ENCODE measurements around the gene PPP6R1.

The PPP6R1 gene

DNA sequence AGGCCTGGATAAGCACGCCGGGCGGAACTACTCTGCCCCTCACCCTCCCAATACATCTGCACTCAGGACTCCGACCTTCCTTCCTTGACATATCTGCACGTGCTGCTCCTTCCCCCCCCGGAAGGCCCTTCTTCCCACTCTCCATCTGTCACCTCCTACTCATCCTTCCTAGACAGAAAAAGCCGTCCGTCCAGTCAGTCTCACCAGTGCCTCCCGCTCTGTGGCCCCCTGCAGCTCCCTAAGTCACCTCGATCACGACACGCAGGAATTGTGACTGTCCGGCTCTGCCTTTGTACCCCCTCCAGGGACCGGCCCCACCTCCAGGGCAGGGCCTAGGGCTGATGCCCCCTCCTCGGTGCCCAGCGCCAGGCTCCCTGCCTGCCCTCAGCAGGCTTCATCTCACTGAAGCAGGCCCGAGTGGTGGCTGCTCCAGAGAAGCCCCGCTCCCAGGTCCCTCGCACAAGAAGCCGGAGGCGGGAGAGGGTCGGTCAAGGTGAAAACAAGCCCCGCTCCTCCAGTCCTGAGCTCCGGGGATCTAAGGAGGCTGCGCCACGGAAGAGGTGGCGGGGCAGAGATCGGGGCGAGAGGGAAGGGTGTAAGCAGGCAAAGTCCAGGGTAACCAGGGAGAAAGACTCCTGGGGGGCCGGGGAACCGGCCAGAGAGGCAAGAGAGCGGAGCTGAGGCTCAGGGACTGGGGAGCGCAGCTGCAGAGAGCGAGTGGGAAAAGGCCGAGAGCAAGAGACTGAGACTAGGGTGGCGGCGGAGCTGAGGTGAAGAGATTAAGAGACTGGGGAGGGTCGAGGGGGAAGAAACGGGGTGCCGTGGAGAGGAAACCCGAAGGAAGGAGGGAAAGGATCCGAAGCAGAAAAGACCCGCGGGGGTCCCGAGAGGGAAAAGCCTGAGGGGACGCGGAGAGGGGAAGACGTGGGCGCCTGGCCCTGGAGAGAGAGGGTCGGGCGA is 1.1 kb downstream of the PPP6R1 start:
- DNase-seq (ENCODE audit: low read depth in 2 of 2): no peak

DNA sequence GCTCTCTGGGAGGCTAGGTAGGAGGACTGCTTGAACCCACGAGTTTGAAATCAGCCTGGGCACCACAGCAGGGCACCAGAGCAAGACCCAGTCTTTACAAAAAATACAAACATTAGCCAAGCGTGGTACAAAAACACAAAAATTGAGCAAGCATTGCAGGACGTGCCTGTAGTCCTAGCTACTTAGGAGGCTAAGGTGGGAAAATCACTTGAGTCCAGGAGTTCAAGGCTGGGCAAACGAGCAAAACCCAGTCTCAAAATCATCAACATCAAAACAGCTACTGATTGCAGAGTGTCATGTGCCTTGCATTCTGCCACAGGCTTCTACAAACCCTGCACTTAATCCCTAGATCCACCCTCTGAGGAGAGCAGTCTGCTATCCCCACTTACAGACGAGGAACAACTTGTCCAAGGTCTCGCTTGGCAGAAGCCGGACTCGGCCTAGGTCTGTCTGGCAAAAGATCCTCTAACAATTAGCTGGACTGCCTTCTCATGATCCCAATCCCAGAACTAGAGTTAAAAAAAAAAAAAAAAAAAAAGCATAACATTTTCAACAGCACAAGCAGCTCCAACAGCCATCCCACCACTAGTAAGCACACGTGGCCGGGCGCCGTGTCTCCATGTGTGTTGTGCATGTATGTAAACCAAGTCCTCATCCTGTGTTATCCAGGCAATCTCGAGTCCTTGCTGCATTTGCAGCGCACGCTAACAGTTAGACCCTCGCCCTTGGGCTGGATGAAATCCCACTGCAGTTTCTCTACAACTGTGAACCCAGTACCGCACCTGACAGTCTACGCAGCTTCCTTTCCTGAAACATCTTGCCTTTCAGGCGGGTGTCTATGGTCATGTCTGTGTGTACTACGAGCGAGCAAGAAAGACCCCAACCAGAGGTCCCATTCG is 2.0 kb downstream of the PPP6R1 start:
- no peak for DNase-seq (ENCODE audit: low read depth in 2 of 2)

DNA sequence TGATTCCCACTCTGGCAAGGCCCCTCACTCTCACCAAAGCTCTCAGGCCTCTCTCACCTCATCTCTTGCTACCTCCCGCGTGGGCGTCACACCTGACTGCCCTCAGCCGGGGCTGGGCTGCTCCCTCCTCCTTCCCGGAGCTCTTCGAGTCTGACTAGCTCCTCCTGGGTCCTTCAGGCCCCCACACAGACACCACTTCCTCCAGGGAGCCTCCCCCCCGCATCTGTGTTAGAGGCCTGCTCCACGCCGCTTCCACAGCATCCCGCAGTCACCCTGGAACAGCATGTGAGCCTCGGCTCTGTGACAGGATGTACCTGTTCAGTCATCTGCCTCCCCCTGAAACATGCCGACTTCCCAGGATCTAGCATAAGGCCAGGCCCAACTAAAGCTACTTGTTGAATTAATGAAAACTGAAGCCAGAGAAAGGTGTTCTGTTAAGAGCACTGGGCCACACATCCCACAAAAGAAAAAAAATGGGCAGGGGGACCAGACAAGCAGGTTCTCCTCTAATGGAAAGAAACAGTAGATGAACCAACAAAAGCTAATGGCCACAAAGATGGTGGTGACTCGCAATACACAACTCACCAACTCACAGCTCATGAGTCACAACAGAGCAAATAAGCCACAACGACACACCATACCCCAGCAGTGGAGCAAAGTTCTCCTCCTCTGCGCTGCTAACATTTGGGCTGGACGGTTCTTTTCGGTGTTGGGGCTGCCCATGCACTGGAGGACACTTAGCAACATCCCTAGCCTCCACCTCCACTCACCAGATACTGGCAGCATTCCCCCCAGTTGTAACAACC is 3.0 kb downstream of the PPP6R1 start:
- peak; percentile 42 to 51 for DNase-seq (ENCODE audit: low read depth in 2 of 2)

DNA sequence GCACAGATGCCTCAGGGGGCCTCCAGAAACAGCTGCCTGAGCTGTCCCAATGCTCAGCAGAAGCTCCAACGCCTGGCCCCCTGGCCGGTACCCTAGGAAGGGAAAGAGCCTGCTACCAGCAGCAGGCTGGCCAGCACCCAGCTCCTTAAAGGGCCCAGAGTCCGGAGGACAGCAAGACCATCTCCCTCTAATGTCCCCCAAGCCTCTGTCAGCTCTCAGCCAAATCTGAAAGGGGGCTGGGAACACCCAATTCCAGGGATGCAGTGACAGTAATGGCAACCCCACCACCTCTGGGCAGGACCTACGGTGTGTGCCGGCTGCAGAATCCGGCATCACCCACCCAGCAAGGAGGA is 4.2 kb downstream of the PPP6R1 start:
- no peak for DNase-seq (ENCODE audit: low read depth in 2 of 2)

DNA sequence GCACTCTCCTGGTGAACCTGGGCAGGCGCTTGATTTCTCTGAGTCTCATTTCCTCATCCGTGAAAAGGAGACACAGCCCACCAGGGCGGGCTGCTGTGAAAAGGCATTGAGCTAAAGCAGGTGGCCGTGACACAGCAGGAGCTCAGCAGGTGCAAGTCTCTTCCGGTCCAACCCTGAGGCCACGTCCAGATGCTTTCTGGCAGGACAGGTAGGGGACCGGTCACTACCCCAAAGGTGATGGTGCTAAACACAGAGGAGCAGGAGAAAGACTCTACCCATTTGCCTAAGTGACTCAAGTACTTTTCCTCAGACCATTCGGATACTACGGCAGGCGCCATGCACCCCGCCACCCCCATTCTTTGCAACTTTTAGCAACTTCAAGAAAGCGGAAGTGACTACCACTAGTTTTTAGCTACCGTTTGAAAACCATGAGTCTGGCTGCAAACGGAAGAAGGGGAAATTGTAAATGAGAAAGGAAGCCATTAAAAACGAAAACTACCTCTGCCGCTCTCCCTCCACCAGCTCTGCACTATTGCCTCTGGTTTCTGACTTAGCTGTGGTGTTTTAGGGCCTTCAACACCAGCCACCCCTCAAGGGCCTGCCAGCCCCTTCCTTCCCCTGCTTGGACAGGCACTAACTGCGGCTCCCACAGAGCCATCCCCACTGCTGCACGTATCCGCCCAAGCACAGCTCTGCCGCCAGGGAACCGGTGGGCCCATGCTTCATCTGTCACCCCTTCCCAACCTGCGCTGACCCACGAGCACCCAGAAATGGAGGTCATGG is 4.8 kb downstream of the PPP6R1 start:
- peak; percentile 23 to 29 for DNase-seq (ENCODE audit: low read depth in 2 of 2)

DNA sequence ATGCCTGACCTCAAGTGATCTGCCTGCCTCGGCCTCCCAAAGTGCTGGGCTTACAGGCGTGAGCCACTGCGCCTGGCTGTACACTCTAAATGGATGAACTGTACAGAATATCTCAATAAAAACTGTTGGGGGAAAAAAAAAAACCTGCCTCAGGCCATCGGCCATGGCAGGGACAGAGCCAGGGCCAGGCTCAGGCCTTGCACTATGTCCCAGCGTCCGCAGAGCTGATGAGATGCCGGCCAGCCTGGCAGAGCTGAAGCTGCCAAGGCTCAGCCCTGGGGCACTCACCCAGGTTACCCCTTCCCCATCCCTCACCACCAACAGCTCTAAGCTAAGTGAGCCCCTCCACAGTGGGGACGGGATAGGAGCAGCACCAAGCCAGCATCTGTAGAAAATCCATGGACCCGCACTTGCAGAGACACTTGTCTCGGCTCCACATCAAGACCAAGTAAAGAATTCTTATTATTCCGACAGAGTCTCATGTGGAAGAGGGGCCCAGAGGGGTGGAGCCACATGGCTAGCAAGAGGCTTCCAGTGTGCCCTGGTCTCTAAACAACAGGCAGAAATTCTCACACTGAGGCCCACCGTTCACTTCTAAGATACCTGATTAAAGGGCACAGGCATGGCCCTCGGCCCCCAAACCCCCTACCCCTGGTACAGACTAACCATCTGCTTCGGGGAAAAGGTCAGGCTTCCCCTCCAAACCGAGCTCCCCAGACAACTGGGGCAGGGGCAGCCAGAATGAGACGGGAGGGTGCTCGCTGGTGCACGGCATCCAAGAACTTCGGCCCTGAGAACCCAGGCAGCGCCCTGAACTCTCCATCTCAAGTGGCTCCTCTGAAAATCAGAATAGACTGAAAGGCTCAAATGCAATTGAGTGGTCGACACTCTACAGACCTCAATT is 5.8 kb downstream of the PPP6R1 start:
- DNase-seq (ENCODE audit: low read depth in 2 of 2): no peak

DNA sequence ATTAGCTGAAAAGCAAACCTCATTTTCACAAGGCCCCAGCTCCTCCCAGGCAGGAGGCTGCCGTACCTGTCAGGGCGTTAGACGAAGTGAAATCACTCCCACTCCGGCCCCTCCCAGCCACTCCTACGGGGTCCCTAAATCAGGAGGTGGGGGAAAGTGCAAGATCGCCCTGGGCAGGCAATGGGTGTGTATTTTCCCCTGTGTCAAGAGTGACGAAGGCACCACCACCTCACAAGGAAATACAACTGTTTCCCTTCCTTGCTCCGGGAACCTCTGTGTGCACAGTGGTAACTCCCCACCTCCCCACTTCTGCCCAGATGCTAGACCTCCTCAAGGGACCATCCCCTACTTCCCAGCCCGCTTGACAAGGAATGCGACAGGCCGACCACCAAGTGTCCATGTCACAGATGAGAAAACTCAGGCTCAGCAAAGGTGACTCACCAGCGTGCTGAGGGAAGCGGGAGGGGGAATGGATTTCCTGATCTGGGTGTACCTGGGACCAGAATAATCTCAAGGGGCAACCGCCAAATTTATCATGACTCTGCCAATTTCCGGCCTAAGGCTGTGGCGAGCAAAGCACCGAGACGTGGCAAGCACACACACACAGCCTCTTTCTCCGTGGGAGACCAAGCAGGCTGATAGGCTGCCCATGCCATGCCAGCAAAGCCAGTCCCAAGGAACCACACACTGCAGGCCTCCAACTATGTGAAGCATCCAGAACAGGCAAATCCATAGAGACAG is 7.3 kb downstream of the PPP6R1 start:
- peak; percentile 44 to 50 for DNase-seq (ENCODE audit: low read depth in 2 of 2)

DNA sequence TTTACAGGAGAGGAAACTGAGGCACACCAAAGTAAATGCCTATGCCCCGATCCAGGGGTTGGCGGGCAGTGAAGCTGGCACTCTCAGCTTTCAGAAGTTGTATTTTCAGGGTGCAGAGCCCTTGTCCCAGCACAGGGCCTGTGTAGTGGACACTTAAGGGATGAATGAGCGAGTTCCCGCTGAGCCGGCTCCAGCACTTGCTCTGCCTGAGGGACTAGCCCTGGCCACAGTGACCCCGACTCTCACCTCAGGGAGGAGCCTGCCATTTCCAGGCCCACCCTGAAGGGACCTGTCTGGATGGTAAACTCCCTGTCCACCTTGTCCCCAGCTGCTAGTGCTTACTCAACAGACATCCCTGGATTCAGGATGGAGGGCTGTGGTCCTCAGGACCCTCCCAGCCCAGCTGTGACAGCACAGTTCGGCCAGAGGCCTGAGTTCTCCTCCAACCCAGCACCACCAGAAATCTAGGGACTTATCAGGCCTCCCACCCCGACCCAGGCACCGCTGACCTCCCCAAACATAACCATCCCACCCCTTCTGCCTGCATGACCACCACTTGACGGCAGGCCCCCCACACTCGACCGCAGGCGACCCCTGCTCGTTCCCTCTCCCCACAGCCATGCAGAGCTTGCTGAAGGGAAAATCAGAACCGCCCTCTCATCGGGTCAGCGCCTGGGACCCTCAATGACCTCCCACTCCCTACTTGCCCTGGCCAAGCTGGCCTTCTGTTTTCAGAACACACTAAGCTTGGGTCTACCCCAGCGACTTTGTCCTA is 8.4 kb downstream of the PPP6R1 start:
- DNase-seq (ENCODE audit: low read depth in 2 of 2): no peak

DNA sequence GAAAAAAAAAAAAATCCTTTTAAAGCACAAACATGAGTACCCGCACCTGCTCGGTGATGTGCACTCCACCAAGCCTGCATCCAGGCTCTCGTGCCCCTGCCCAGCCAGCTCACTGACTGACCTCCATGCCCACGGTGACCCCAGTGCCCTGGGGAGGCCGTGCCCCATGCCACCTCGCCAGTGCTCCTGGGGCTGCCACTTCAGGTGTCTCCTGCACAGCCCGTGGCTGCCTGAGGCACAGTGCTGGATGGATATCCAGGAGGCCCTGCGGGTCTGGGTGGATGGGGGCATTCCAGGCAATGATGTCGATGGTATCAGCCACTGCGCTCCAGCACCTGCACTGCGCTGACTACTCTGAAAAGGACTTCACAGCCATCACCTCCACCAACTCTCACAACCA is 9.0 kb downstream of the PPP6R1 start:
- no peak for DNase-seq (ENCODE audit: low read depth in 2 of 2)

DNA sequence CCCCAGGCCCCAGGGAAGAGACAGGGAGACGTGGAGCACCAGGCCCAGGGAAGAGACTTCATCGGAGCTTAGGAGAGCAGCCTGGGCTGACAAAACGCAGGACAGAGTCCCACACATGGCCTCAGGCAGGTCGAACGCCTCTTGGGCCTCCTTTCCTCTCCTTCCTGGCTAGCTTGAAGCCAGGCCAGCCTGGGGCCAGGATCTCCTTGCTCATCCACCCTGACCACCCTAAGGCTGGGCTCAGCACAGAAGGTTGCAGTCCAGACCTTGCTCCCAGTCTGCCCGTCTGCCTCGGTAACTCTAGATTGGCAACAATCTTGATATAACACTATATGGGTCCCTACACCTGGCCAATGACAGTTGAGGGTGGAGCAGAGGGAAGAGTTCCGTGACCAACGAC is 10.1 kb downstream of the PPP6R1 start:
- no peak for DNase-seq (ENCODE audit: low read depth in 2 of 2)

DNA sequence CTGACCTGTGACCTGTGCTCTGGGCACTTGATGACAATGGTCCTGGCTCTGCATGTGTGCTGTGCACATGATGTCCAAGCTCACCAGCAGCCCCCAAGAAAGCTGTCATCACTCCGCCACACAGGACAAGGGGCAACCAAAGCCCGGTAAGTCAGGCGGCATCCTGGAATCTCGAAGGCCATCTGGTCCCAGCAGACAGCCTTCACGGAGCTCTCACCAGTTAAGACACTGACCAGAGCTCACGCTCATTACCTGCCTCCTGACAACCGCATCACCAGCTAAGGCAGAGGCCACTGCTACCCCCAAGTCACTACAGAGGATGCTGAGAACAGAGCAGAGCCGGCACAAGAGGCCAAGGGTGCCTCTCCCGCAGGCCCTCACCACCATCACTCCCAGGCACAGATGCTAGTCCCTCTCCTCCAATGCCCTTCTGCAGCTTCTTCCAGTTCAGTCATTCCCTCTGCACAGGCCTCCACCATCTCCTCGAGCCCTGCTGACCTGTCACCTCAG is 10.6 kb downstream of the PPP6R1 start:
- DNase-seq (ENCODE audit: low read depth in 2 of 2): no peak

DNA sequence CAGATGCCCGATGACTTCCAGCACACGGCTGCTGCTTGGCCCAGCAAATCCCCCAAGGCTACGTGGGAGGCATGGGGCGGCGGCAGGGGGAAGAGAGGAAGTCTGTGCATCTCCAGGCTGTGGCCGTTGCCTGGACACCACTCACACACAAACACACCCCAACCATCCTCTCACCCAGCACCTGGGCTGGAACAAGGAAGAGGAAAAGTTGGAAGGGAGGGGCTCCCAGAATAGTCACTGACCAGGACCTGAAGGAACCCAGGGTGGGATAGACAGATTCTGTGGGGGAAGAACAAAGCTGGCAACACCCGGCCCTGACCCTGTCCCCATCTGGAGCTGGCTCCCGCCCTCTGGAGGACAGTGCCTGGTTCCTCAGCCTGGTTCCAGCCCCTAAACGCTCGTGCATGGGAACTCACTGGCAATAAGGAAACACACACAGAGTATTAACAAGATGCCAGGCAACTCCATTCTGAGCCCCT is 11.2 kb downstream of the PPP6R1 start:
- DNase-seq (ENCODE audit: low read depth in 2 of 2): no peak

DNA sequence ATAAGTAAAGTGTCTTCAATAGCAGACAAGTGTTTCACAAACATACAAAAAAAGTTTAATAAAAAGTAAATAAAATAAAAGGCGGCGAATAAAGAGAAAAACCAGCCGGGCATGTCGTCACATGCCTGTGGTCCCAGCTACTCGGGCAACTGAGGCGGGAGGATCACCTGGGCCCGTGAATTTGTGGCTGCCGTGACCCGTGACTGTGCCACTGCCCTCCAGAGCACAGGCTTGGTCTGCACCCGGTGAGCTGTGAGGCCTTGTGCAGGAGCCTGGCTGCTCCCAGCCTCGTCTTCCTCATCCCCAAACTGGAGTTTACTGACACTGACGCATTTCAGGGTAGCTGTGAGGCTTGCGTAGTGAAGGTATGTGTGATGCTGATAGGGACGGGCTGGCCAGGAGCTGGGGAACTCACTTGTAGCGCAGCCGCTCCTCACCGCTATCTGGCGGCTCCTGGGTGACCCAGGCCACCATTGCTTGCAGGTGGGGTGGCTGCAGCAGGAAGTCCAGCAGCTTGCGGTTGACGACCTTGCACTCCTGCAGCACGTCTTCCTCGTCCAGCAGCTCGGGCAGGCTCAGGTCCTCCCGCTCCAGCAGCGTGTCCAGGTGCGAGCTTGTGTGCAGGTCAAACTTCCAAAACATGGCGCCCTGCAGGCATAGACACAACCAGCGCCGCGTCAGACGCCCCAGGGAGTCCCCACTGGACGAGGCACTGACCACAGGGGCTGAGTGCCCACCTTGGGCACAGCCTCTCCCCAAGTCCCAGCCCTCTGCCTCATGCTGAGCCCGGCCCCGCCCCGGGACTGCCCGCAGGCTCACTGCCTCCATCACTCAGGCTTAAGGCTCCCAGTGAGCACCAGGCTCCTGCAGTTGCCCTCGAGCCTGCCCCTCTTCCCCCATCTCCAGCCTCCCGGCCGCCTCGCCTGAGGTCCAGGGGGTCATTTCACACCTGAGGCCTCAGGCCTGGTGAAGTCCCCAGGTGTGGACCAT is 12.1 kb downstream of the PPP6R1 start:
- DNase-seq (ENCODE audit: low read depth in 2 of 2): no peak

DNA sequence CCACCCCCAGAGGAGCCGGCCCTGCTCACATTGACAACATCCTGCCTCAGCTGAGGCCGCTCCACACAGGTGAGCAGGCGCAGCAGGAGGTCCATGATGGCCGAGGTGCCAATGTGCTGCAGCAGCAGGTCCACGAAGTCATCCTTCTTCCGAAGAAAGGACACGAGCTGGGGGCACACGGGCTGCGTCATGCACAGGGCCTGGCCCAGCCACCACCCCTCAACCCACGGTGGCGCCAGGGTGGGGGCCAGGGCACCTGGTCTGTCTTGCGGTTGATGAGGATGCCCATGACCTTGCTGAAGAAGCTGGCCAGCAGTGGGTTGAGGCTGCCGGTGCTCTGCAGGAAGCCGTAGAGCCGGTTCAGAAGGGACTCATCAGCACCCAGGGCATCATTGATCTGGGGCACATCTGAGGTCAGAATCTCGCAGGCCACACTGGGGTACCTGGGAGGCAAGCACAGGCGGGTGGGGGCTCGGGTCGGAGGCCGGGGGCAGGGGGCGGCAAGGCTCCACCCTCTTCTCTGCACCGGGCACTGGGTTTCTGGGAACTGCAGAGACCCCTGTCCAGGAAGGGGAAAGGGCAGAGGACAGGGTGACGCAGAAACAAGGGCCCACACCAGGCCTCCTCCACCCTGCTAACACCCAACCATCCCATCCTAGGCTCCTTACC is 13.4 kb downstream of the PPP6R1 start:
- DNase-seq (ENCODE audit: low read depth in 2 of 2): no peak

DNA sequence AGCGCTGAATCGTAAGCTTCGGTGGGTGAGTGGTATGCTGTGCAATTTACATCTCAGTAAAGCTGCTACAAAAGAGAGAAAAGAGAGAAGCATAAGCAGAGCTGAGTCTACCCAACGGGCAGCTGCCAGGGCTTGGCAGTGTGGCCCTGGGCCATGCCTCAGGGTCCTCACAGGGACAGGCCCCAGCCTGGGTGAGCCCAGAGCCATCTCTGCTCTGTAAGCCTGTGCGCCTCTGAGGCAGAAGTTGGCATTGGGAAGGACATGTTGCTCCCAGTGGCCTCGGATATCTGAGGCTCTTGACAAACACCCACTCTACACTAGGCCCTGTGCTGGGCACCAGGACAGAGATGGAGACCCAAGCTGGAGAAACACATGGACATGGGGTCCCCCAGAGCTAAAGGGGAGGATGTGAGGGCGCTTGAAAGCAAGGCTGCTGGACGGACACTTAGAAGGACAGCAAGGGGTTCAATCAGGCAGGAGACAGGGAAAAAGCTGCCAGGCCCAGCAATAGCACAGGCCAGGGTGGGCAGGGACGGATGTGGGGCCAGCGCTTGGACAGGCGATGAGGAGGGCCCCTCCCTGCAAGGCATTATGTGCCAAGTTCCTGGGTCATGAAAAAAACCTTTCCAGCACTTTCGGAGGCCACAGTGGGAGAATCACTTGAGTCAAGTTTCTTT is 14.7 kb downstream of the PPP6R1 start:
- no peak for DNase-seq (ENCODE audit: low read depth in 2 of 2)

DNA sequence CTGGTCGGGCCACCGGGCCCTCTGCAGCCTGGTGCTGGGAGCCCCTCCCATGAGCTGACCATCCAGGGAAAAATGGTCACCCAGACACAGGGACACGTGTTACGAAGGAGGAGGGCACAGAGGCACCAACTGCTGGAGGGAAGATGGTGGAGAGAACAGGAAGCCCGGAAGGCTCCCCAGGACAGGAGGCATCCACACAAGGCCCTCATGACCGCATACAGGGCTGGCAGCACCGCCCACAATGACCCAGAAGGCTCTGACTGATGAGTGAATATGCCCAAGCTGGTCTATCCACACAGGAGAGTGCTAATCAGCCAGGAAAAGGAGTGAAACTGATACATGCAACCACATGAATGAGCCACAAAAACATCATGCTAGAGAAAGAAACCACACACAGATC is 16.3 kb downstream of the PPP6R1 start:
- no peak for DNase-seq (ENCODE audit: low read depth in 2 of 2)
